NCI-H1694 (cell line): Measurements from ENCODE around the gene OR2J3.
"Not testable (repeated sequence)": the region's sequence is repeated elsewhere in the genome, so short reads cannot be mapped to it uniquely, and the experiment has no call there.

Experiments used
- DNase-seq: peaks from one replicate; lab custom pipeline; 2025; lab: John Stamatoyannopoulos, UW

The OR2J3 gene

DNA sequence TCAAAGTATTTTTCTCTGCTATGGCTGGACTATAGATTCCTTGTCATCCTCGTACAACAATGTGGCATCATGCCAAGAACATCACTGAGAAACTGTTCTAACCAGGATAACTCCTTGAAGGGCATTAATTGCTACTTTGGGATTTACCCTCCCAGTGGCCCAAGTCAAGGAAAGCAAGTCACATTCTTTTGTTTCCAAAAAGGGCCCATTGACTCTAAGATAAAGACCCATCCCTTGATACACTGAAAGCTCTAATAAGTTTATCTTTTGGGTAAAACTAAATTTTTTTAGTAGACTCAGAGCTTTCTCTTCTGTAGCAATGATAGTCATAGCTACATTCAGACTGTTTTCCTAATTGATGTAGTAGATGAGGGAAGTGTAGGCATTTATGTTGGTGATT is at the start of gene OR2J3:
OR2J3 (plus strand) TSS at position 301 of the 400 bp plus-strand sequence. CDS start 3,833 bp downstream, outside the sequence.
- no peak for DNase-seq

DNA sequence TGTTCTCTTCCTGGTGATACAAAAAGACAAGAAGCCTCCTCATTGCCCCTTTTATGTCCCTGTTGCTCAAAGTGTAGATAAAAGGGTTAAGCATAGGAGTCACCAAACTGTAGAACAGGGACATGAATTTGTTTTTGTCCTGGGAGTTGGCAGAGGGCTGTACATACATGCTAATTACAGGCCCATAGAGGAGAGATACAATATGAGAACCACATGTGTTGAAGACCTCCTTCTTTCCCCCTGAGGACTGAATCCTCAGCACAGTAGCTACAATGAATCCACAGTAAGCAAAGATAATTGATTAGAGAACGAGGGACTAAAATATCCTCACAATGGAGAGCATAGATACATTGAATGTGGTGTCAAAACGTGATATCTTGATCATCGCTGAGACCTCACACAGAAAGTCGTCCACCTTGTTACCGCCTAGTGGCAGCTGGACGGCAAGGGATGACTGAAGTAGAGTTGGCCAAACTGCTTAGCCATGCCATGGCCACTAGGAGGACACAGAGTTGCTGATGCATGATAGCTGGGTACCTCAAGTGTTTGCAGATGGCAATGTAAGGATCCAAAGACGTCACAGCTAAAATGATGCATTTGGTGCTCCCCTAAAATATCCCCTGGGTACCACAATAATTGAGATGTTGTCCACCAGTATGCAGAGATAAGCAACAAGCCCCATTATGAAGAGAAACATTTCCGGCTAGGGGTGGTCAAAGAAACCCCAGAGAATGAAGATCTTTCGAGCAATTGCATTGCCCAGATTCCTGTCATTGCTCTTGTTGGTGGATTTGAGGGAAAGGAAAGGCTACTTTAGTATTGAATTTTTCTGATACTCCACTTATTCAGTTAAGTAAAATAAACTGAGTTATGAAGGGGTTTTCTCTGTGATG is 35.8 kb upstream of the OR2J3 start:
- DNase-seq: no peak

DNA sequence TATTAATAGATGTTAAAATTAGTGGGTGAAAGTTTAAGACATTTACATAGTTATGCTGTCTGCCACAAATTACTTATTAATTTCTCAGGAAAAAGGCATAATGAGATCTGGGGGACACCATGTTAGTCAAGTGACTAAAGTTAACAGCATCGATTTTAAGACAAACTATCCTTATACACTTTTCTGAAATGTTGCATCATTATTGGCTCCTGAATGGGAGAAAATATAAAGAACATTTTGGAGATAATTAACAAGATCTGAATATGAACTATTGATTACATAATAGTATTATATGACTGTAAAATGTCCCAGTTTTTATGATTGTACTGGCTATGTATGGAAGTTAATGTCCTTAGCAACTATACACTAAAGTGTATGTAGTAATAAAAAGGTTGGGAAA is 28.7 kb upstream of the OR2J3 start:
- DNase-seq: no peak

DNA sequence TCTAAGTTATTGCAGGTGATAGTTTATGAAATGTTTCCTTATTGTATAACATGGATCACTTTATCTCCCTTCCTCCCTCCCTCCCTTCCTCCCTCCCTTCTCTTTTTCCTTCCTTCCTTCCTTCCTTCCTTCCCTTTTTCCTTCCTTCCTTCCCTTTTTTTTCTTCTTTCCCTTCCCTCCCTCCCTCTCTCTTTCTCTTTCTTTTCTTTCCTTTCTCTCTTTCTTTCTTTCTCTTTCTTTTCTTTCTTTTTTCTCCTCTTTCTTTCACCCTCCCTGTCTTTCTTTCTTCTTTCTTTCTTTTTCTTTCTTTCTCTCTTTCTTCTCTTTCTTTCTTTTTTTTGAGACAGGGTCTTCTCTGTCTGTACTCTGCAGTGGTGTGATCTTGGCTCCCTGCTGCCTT is 26.5 kb upstream of the OR2J3 start:
- DNase-seq: no peak

DNA sequence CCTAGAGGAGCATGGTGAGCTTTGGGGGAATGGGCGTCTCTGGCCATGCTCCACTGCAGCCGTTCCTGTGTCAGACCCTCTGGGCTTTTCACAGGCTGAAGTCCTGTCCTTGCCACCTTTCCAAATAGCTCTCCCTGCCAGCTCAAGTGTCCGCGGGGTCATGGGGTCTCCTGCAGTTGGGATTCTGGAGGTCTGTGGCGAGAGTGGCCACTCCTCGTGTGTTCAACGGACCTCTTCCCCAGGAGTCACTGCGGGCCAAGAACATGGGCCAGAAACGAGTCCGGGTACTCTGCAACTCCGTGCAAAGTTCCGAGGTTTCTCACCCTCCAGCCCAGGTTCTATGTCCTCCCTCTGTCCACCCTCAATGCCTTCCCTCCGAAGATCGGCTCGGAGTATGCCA is 25.4 kb upstream of the OR2J3 start:
- no peak for DNase-seq

DNA sequence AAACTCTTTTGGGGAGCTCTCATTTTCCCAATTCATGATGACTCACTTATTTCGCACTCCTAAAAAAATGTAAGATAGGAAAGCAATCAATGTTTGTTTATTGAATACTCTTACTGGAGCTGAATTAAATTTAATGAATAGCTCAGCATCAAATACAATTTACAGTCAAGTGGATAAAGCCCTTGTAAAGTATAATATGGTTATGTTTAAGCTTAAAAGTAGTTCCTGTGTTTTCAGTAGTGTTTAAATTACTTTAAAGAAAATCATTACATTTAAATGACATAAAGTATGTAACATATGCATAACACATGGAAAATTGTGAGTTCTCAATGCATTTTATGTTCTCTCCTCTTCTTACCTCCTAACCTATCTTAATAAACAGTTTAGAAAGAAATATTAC is 20.6 kb upstream of the OR2J3 start, which contains the start of gene OR2B3:
OR2B3 (minus strand) TSS at position 101 of the 400 bp plus-strand sequence; CDS start at position 36, 65 bp downstream.
- no peak for DNase-seq

DNA sequence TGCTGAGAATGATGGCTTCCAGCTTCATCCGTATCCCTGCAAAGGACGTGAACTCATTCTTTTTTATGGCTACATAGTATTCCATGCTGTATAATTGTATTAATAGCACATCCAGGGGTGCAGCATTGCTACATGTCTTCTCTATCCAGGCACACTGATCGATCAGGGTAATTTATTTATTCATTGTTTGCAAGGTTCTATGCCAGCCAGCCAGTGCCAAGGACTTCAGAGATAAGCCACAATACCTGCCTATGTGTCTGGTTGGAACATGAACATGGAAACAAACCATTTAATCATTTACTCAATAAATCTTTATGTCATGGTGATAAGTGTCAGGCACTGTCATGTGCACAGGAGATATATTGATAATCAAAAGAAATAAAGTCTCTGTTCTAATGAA is 14.9 kb upstream of the OR2J3 start:
- no peak for DNase-seq

DNA sequence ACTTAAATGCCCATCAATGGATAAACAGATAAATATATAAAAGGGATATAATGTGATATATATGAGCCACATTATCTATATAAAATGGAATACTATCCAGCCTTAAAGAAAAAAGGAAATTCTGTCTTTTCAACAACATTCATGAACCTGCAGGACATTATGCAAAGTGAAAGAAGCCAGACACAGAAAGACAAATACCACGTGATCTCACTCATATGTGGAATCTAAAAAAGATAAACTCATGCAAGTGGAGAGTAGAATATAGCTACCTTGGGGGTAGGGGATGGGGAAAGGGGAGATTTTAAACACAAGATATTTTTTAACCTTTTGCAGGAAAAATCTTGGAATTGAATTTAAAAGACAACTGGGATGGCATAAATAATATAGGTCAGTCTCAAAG is 10.1 kb upstream of the OR2J3 start:
- DNase-seq: no peak

DNA sequence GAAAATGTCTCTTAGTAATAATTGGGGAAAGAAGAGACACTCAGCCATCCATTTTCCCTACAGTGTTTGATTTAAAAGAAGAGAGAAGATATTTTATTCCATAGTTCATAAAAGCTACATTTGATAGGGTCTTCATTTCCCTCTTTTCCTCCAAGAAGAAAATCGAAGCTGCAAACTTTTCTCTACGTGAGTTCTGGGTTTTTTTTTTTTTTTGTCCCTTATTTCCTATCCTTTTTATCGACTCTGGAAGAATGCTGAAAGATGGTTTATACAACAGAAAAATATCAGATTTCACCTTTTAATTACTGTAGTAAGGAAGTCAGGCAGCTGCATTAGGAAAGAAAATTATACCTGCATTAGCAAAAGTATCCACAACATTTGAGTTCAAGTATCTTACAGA is 8.7 kb upstream of the OR2J3 start, which contains the start of gene OR2J1:
OR2J1 (plus strand) TSS at position 301 of the 400 bp plus-strand sequence. CDS start 1,453 bp downstream, outside the sequence.
- no peak for DNase-seq

DNA sequence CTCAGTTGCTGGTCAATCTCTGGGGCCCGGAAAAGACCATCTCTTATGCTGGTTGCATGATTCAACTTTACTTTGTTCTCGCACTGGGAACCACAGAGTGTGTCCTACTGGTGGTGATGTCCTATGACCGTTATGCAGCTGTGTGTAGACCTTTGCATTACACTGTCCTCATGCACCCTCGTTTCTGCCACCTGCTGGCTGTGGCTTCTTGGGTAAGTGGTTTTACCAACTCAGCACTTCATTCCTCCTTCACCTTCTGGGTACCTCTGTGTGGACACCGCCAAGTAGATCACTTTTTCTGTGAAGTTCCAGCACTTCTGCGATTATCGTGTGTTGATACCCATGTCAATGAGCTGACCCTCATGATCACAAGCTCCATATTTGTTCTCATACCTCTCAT is 4.3 kb downstream of the OR2J3 start:
- no peak for DNase-seq

DNA sequence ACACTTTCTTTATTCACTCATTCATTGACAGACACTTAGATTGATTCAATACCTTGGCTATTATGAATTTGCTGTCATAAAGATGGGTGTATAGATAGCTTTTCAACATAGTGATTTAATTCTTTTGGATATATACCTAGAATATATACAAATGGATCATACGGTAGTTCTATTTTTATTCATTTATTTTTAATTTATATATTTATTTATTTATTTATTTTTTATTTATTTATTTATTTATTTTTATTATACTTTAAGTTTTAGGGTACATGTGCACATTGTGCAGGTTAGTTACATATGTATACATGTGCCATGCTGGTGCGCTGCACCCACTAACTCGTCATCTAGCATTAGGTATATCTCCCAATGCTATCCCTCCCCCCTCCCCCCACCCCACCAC is 7.1 kb downstream of the OR2J3 start:
- not testable (repeated sequence) for DNase-seq

DNA sequence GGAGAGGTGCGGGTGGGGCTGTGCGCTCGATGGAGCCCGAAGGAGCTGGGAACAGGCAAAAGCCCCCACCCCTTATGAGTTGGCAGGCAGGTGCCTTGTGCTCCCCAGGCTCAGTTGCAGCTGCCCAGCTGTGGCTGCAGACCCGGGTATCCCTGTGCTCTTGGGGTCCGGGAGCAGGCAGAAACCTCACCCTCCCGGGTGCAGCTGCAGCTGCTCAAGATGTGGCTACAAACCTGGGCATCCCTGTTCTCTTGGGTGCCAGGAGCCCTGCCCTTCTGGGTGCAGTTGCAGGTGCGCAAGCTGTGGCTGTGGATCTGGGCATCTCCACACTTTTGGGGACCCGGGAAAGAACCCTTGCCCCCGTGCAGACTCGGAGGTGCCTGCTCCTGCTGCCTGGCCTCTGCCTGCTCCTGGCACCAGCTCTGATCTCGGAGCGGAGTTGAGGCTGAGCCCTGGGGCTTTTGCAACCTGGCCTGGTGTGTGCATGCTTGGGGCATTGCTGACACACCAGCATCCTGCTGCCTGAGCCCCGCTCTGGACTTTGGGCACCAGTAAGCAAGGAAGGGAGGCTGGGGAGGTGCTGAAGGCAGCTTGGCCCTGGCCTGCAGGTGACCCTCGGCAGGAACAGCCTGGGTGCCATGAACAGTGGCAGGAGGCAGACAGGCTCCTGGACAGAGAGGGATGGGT is 21.6 kb downstream of the OR2J3 start:
- no peak for DNase-seq

DNA sequence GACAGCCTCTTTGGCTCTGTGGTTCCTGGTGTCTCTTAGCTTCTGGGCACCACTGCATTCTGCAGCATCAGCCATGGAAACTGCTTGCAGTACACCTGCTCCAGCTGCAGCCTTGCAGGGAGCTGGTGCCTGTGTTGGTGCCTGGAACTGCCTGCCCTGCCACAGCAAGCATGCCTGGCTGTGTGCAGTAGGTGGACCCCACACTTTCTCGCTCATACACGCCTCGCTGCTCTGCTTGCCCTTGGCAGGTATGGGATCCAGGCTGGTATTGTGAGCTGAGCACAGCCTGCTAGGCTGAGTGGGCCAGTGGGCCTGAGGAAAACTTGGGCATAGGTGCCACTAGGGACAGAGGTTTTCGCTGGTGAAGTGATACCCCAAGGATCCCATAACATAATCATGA is 22.8 kb downstream of the OR2J3 start:
- no peak for DNase-seq

DNA sequence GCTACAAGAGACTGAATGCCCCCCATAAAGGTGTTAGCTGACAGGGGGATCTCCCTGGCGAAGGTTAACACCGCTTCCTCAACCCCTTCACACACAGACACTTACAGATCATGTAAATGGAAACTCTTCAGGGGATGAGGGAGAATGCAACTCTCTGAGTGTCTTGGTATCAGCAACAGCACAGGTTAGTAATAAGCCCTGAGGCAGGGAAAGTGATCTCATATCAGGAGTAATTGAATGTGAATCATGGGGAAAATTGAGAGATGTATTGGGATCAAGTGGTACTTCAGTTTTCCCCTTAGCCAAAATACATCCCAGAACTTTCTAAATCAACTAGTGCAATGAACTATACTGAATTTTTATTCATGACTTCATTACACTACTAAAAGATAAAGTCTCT is 23.8 kb downstream of the OR2J3 start:
- no peak for DNase-seq

DNA sequence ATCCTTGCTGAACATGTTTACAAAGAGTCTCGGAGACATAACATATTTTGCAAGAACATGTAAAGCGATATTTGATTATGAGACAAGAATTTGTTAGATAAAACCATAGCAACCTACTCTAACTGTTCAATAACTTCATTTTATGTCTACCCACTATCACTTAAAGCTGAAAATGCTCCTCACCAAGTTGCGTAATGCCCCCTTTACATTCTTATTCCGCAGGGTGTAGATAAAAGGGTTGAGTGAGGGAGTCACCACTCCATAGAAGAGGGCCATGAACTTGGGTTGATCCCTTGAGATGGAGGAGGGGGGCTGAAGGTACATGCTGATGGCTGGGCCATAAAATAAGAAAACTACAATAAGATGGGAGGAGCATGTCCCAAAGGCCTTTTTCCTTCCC is 29.9 kb downstream of the OR2J3 start:
- no peak for DNase-seq

DNA sequence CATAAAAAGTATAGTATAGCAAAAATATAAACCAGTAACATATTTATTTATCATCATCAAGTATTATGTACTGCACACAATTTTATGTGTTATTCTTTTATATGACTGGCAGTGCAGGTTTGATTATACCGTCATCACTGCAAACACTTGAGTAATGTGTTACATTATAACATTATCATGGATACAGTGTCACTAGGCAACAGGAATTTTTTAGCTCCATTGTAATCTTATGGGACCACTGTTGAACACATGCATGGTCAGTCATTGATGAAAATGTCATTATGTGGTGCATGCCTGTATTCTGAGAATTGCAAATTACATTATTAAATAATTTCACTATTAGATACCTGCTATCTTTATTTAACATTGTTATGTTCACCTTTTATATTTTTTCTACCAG is 33.7 kb downstream of the OR2J3 start:
- DNase-seq: no peak

DNA sequence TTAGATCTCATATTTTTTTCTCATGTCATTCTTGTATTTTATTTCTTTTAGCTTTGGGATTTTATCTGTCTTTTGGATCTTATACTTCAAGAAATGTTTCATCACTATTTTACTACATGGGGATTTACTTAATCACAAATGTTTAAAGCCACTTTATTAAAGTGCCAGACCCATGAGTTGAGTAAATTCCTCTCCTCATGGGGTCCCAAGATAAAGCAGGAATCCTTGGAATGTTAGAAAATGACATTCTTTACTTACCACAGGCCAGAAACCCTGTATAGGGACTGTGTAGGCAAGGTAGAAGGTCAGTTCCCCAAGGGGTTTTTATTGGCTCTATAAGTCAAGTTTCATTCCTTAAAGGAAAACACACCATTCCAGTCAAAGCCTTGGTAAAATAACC is 34.5 kb downstream of the OR2J3 start:
- DNase-seq: no peak

DNA sequence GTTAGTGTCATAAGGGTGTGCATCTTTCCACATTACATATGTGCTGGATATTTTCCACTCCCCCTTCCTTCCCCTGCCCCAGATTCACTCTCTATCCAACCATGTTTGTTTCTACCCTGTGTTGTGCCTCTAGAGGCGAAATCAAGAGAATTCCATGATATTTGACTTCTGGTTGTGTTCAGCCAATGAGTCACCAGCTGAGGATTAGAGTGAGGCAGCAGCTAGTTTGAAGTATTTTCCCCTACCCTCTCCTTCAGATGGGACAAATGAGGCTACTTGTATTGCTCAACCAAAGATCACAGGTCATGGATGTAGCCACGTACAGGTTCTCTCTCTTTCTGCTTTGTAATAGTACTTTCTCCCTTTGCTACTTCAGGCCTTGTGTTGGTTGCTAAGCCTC is 38.3 kb downstream of the OR2J3 start:
- DNase-seq: no peak

DNA sequence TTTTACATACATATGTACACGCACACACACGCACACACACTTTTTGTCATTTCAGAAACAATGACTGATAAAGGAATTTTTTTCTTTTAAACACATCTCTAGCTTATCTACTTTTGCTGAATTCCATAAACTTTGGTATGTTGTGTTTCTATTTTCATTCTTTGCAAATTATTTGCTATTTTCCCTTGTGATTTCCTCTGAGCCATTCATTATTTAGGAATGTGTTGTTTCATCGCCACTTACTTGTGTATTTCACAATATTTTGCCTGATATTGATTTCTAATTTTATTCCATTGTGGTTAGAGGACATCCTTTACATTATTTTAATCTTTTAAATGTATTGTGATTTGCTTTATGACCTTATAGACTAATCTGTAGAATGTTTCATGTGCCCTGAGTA is 39.2 kb downstream of the OR2J3 start:
- DNase-seq: no peak

DNA sequence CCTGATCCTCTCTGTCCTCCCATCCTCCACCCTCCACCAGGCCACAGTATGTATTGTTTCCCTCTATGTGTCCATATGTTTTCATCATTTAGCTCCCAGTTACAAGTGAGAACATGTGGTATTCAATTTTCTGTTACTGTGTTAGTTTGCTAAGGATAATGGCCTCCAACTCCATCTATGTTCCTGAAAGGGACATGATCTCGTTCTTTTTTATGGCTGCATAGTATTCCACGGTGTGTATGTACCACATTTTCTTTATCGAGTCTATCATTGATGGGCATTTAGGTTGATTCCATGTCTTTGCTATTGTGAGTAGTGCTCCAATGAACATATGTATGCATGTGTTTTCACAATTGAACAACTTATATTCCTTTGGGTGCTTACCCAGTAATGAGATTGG is 41.6 kb downstream of the OR2J3 start:
- DNase-seq: not testable (repeated sequence)

DNA sequence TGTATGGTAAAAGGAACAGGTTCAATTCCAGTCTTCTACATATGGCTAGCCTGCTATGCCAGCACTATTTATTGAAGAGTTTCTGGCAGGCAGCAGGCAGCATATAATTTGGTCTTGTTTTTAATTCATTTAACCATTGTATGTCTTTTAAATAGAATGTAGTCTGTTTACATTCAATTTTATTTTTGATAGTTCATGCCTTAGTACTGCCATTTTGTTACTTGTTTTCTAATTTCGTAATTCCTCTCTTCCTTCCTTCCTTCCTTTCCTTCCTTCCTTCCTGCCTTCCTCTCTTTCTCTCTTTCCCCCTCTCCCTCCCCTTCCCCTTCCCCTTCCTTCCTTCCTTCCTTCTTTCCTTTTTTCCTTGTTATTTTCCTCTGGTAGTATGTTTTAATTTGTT is 45.2 kb downstream of the OR2J3 start:
- DNase-seq: no peak

DNA sequence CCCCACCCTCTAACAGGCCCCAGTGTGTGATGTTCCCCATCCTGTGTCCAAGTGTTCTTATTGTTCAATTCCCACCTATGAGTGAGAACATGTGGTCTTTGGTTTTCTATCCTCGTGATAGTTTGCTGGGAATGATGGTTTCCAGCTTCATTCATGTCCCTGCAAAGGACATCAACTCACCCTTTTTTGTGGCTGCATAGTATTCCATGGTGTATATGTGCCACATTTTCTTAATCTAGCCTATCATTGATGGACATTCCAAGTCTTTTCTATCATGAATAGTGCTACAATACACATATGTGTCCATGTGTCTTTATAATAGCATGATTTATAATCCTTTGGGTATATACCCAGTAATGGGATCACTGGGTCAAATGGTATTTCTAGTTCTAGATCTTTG is 47.3 kb downstream of the OR2J3 start:
- not testable (repeated sequence) for DNase-seq

DNA sequence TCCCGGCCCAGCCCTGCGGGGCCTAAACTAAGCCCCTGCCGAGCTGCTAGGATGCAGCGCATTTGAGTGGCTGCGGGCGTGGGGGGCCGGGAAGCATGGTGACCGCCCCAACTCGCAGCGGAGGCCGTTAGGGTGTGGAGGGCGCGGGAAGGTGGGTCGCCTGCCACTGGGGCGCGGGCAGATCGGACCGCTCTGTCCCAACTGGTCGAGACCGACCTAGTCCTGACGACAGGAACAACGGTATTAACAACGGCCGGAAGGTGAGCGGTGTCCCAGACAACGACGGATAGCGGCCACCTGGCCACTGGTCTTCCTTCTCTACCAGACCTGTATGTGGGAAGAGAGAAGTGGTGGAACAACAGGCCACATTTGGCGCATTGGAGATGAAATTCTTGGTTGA is 52.1 kb downstream of the OR2J3 start:
- DNase-seq: not testable (repeated sequence)
